Measurements from ENCODE around the gene PIH1D1. TPM values are rescaled to one million over a fixed set of nuclear protein-coding genes. Genes with fewer than 3 reads are reported as not detected.

PIH1D1 gene
- total and polyA plus RNA-seq, 2 of the 8 experiments (the other 6 are each of a cell fraction or from before 2014, with no cell fraction given) = 146 to 195 TPM

- TF ChIP-seq CHD7 (IDR thresholded peaks at IDR 0.05; ENCODE audit: insufficient replicate concordance, low read length) (no peak), E2F6 (IDR thresholded peaks at IDR 0.05) (no peak), CTBP2 (IDR thresholded peaks at IDR 0.05; ENCODE audit: borderline replicate concordance, insufficient read depth, insufficient read length, low read length) (no peak), FOSL1 (IDR thresholded peaks at IDR 0.05; ENCODE audit: insufficient read depth, low read depth, low read length) (no peak), KDM4A (IDR thresholded peaks at IDR 0.05; ENCODE audit: low read depth, low read length, severe bottlenecking) (no peak), RBBP5 (IDR thresholded peaks at IDR 0.05; ENCODE audit: borderline replicate concordance, low read depth, low read length) (no peak), BACH1 (IDR thresholded peaks at IDR 0.05; ENCODE audit: low read length) (no peak), TCF12 (IDR thresholded peaks at IDR 0.05; ENCODE audit: low read depth, low read length) (no peak), POLR2A (IDR thresholded peaks at IDR 0.05; ENCODE audit: control extremely low read depth in 1 of 2, low read depth in 2 of 2, low read length in 2 of 2) (no peak), ATF3 (IDR thresholded peaks at IDR 0.05; ENCODE audit: insufficient read depth, low read depth, low read length) (no peak)
These were observed 44.1 kb downstream of the PIH1D1 start (continued) for GRCh38 chr19:49407482-49408015.

Measured in H1 (cell line).